ENCODE data around the gene PRKAR2B. TPM values are rescaled to one million over a fixed set of nuclear protein-coding genes. Genes with fewer than 3 reads are reported as not detected.
A peak's percentile ranks its signal among the peaks of the same experiment; 100 is the strongest.

Gene PRKAR2B
- total RNA-seq, 1 experiment from 2014 or later = 15.1 TPM

DNA sequence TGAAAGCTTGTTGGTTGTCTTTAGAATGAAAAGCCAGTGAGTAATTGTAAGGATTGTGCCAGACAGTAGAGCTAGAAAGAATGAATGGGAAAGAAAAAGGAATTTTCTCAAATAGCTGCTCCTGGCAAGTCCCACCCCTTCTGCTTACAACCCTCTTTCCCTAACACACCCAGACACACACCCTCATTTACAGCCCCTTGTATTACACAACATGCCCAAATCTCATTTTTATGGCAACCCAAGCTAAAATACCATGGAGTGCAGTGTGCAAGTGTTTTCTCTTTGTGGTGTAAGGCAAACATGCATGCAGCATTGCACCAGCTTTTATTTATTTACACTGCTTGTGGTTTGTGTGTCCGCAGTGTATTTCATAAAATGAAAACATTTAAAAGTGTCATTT, 1.5 kb downstream of the PRKAR2B start:
- Histone ChIP-seq H3K4me1 (ENCODE audit: control insufficient read depth in 1 of 2, insufficient read depth in 2 of 2, low read length in 2 of 2) (peaks cover 0 to 16% of the 10 kb centered on the region in 2 experiments; a peak in 3 of 4 replicates), H3K4me3 (replicated peaks in 1 of 2; ENCODE audit: low read depth in 1 of 2, low read length in 2 of 2) (no peak overlapping the region), H3K79me2 (ENCODE audit: insufficient read depth, low read length) (no peaks in the 10 kb centered on the region), H3K27me3 (ENCODE audit: insufficient read depth, low read length) (no peaks in the 10 kb centered on the region), H3K9ac (ENCODE audit: low read length) (no peak overlapping the region), H3K36me3 (ENCODE audit: control insufficient read depth in 1 of 2, insufficient read depth in 2 of 2, low read length in 2 of 2) (no peaks in the 10 kb centered on the region), H2AFZ (ENCODE audit: low read depth, low read length, poor library complexity, severe bottlenecking) (no peak overlapping the region), H4K20me1 (ENCODE audit: insufficient read depth) (no peaks in the 10 kb centered on the region), H3K9me2 (ENCODE audit: insufficient read depth) (no peaks in the 10 kb centered on the region), H3K4me2 (ENCODE audit: low read length) (peak overlapping the region; percentile 75; the same call in 1 of the 2 replicates), H3K27ac (ENCODE audit: low read depth, low read length) (no peak overlapping the region), H3K9me3 (ENCODE audit: control insufficient read depth in 1 of 2, insufficient read depth in 1 of 2, low read depth in 1 of 2, low read length in 2 of 2) (no peaks in the 10 kb centered on the region)
- intact Hi-C loops (cut with micrococcal nuclease) = no loop called here
- no peak for TF ChIP-seq ELF1 (IDR thresholded peaks at IDR 0.05; ENCODE audit: borderline replicate concordance, low read depth)
- TF ChIP-seq, protein P1, sequence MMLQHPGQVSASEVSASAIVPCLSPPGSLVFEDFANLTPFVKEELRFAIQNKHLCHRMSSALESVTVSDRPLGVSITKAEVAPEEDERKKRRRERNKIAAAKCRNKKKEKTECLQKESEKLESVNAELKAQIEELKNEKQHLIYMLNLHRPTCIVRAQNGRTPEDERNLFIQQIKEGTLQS (IDR thresholded peaks at IDR 0.05) = no peak
- TF ChIP-seq SP1 (IDR thresholded peaks at IDR 0.05; ENCODE audit: low read depth) = no peak
- TF ChIP-seq SIN3A (IDR thresholded peaks at IDR 0.05; ENCODE audit: low read depth) = no peak
- DNase-seq (ENCODE audit: low read depth, low spot score) (no peak), ATAC-seq (no peak)
- RAD21 ChIA-PET (ENCODE audit: low non-redundant PET in 1 of 2, low total read pairs in 2 of 2, uncharacterized antibody in 2 of 2, unreplicated experiment in 2 of 2) = no interaction called here
- no TSS peak for BruUV-seq (replicated peaks)
- CTCF ChIA-PET = no interaction called here
- POLR2A ChIA-PET = no interaction called here

DNA sequence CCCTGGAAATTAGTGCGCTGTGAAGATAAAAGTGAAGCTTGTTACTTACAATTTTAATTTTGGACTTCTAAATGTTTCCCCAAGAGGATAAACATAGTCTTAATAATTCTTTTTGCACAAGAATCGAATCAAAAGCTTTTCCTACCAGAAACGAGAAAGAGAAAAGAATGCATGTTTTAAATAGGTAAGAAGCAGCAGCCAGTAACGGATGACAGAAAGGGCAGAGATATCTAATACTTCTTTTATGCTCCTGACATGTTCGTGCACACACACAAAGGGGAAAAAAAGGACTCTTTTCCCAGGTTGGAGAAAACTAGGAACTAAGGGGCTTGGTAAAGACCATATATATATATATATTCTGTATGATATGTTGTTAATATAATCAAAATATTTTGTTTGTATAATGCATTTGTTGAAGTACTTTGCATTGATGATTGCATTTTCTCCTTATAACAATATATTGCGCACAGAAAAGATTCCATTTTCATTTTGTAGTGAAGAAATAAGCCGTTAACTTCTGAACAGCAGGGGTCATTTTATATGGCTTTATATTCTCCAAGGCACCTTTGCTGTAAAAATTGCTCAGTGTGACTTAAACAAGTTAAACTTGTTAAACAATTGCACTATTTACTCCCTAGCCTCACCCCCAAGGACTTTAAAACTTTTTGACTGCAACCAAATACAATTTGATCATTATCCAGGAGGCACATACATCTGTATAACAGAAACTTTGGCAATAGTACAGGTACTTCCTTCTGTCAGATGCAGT, 2.2 kb downstream of the PRKAR2B start:
- Histone ChIP-seq H3K9me3 (ENCODE audit: control insufficient read depth in 1 of 2, insufficient read depth in 1 of 2, low read depth in 1 of 2, low read length in 2 of 2) (no peaks in the 10 kb centered on the region), H2AFZ (ENCODE audit: low read depth, low read length, poor library complexity, severe bottlenecking) (no peak overlapping the region), H3K36me3 (ENCODE audit: control insufficient read depth in 1 of 2, insufficient read depth in 2 of 2, low read length in 2 of 2) (no peaks in the 10 kb centered on the region), H3K27me3 (ENCODE audit: insufficient read depth, low read length) (no peaks in the 10 kb centered on the region), H3K9me2 (ENCODE audit: insufficient read depth) (no peaks in the 10 kb centered on the region), H3K4me1 (ENCODE audit: control insufficient read depth in 1 of 2, insufficient read depth in 2 of 2, low read length in 2 of 2) (peaks cover 0 to 16% of the 10 kb centered on the region in 2 experiments; a peak in 3 of 4 replicates), H4K20me1 (ENCODE audit: insufficient read depth) (no peaks in the 10 kb centered on the region), H3K4me2 (ENCODE audit: low read length) (no peak overlapping the region), H3K79me2 (ENCODE audit: insufficient read depth, low read length) (no peaks in the 10 kb centered on the region), H3K9ac (ENCODE audit: low read length) (no peak overlapping the region), H3K4me3 (replicated peaks in 1 of 2; ENCODE audit: low read depth in 1 of 2, low read length in 2 of 2) (no peak overlapping the region), H3K27ac (ENCODE audit: low read depth, low read length) (no peak overlapping the region)
- RAD21 ChIA-PET (ENCODE audit: low non-redundant PET in 1 of 2, low total read pairs in 2 of 2, uncharacterized antibody in 2 of 2, unreplicated experiment in 2 of 2) = no interaction called here
- TF ChIP-seq ZFX (IDR thresholded peaks at IDR 0.05) (no peak), ZNF274 (IDR thresholded peaks at IDR 0.05; ENCODE audit: low read depth, low read length) (no peak), SRF (IDR thresholded peaks at IDR 0.05; ENCODE audit: low read depth) (no peak), YY1 (IDR thresholded peaks at IDR 0.05; ENCODE audit: extremely low read depth, insufficient replicate concordance, low read depth, low read length) (no peak)
- TF ChIP-seq, protein P2, sequence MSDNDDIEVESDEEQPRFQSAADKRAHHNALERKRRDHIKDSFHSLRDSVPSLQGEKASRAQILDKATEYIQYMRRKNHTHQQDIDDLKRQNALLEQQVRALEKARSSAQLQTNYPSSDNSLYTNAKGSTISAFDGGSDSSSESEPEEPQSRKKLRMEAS (IDR thresholded peaks at IDR 0.05) = no peak
- POLR2A ChIA-PET = no interaction called here
- CTCF ChIA-PET = no interaction called here
- ATAC-seq = no peak
- intact Hi-C loops (cut with micrococcal nuclease) = no loop called here
- DNase-seq (ENCODE audit: low read depth, low spot score) = no peak
- no TSS peak for BruUV-seq (replicated peaks)
